IMR-90 (cell line): ENCODE results near the gene MRGPRD. TPM values are rescaled to one million over a fixed set of nuclear protein-coding genes. Genes with fewer than 3 reads are reported as not detected.

Experiments used
- ATAC-seq: fragments of 200-7000 bp; cut with Tn5 transposase; 2 replicates; pipeline ENCODE4 v1.9.1; 2020; ENCODE audit warnings: low read depth, mild to moderate bottlenecking, moderate library complexity
- BruUV-seq: library from RNA; stranded (reverse); fragments of 400-500 nt; replicated peaks from 2 replicates; lab custom pipeline; 2021; lab: Mats Ljungman, UMichigan
- CTCF ChIA-PET: fragments of 300-600 bp; formaldehyde crosslinking; extraction: SDS; loops from one replicate; lab custom pipeline; 2021; ENCODE audit warnings: antibody characterized with exemption; lab: Yijun Ruan, JAX
- POLR2A ChIA-PET: fragments of 300-600 bp; sonication (Branson Sonifier 250); formaldehyde crosslinking; loops from one replicate; lab custom pipeline; 2022; ENCODE audit warnings: antibody characterized with exemption; ENCODE audit not compliant: unreplicated experiment; lab: Charles Lee
- DNase-seq: peaks from one replicate; pipeline ENCODE4 v3.0.0; 2013
- H2AFZ ChIP-seq: replicated peaks from 2 replicates; pipeline ENCODE3; 2013; ENCODE audit warnings: low read length, mild to moderate bottlenecking; ENCODE audit not compliant: poor library complexity
- H2AK5ac ChIP-seq: 2 replicates; pipeline ENCODE4 v1.6.1; 2013; ENCODE audit warnings: low read depth, low read length, inconsistent platforms
- H2AK9ac ChIP-seq: replicated peaks from 2 replicates; pipeline ENCODE3; 2013; ENCODE audit warnings: mild to moderate bottlenecking, low read depth, low read length, moderate library complexity; ENCODE audit not compliant: poor library complexity
- H2BK120ac ChIP-seq: 2 replicates; pipeline ENCODE4 v1.6.1; 2013; ENCODE audit warnings: low read depth, low read length, inconsistent platforms
- H2BK15ac ChIP-seq: 3 replicates; pipeline ENCODE4 v1.6.1; 2013; ENCODE audit warnings: low read depth, low read length, inconsistent platforms
- H2BK20ac ChIP-seq: 2 replicates; pipeline ENCODE4 v1.6.1; 2013; ENCODE audit warnings: low read depth, mild to moderate bottlenecking, inconsistent platforms, low read length, moderate library complexity
- H2BK5ac ChIP-seq: 2 replicates; pipeline ENCODE4 v1.6.1; 2013; ENCODE audit warnings: mild to moderate bottlenecking, low read depth, low read length, inconsistent platforms; ENCODE audit not compliant: poor library complexity, severe bottlenecking
- H3K14ac ChIP-seq: replicated peaks from 2 replicates; pipeline ENCODE4 v1.6.1; 2013; ENCODE audit warnings: low read depth, low read length, inconsistent platforms
- H3K18ac ChIP-seq: 2 replicates; pipeline ENCODE4 v1.6.1; 2013; ENCODE audit warnings: low read depth, low read length, control low read depth
- H3K23ac ChIP-seq: 2 replicates; pipeline ENCODE4 v1.6.1; 2013; ENCODE audit warnings: low read depth, low read length, inconsistent platforms
- H3K27ac ChIP-seq: 2 replicates; pipeline ENCODE4 v1.5.1; 2013; ENCODE audit warnings: mild to moderate bottlenecking, control low read depth, low read length; ENCODE audit not compliant: insufficient read depth
- H3K27me3 ChIP-seq: 2 replicates; pipeline ENCODE4 v1.6.1; 2013; ENCODE audit warnings: low read length; ENCODE audit not compliant: control insufficient read depth, insufficient read depth
- H3K36me3 ChIP-seq: 2 replicates; pipeline ENCODE4 v1.6.1; 2013; ENCODE audit warnings: low read length, mixed read lengths; ENCODE audit not compliant: control insufficient read depth, insufficient read depth
- H3K4ac ChIP-seq: 2 replicates; pipeline ENCODE4 v1.6.1; 2013; ENCODE audit warnings: low read depth, low read length, inconsistent platforms
- H3K4me1 ChIP-seq: 2 replicates; pipeline ENCODE4 v1.6.1; 2013; ENCODE audit warnings: low read length, mixed read lengths; ENCODE audit not compliant: control insufficient read depth, insufficient read depth
- H3K4me2 ChIP-seq: 2 replicates; pipeline ENCODE4 v1.6.1; 2013; ENCODE audit warnings: low read depth, mild to moderate bottlenecking, control low read depth, low read length, moderate library complexity
- H3K4me3 ChIP-seq: 2 replicates; pipeline ENCODE4 v1.5.1; 2013; ENCODE audit warnings: low read depth, mild to moderate bottlenecking, control low read depth, low read length, moderate library complexity; ENCODE audit not compliant: insufficient read depth
- H3K56ac ChIP-seq: 2 replicates; pipeline ENCODE4 v1.6.1; 2013; ENCODE audit warnings: low read length, inconsistent platforms; ENCODE audit not compliant: insufficient read depth; ENCODE audit errors: extremely low read depth
- H3K79me1 ChIP-seq, 2 experiments: 2 replicates each; pipeline ENCODE4 v1.6.1; 2013; ENCODE audit warnings: low read length in 2 of 2, inconsistent platforms in 1 of 2, low read depth in 1 of 2
- H3K9ac ChIP-seq: 2 replicates; pipeline ENCODE4 v1.6.1; 2013; ENCODE audit warnings: low read depth, low read length, control low read depth
- H3K9me1 ChIP-seq: 2 replicates; pipeline ENCODE4 v1.6.1; 2013; ENCODE audit warnings: low read length, inconsistent platforms; ENCODE audit not compliant: insufficient read depth
- H3K9me3 ChIP-seq: 2 replicates; pipeline ENCODE4 v1.6.1; 2013; ENCODE audit warnings: low read length; ENCODE audit not compliant: control insufficient read depth, insufficient read depth
- H4K20me1 ChIP-seq: 2 replicates; pipeline ENCODE4 v1.6.1; 2013; ENCODE audit warnings: low read length, inconsistent platforms; ENCODE audit not compliant: insufficient read depth
- H4K5ac ChIP-seq: 2 replicates; pipeline ENCODE4 v1.6.1; 2013; ENCODE audit warnings: mild to moderate bottlenecking, low read depth, low read length, control low read depth
- H4K8ac ChIP-seq, 2 experiments: 2 replicates each; pipeline ENCODE4 v1.6.1; 2013; ENCODE audit warnings: low read depth in 2 of 2, low read length in 2 of 2, control low read depth in 1 of 2, inconsistent platforms in 1 of 2
- H4K91ac ChIP-seq: 2 replicates; pipeline ENCODE4 v1.6.1; 2013; ENCODE audit warnings: low read depth, low read length, inconsistent platforms; ENCODE audit not compliant: insufficient read depth
- CEBPB ChIP-seq: IDR thresholded peaks from 2 replicates; pipeline ENCODE4 v1.6.1; 2012; ENCODE audit warnings: low read depth, low read length, improper control_type of control experiment
- FOS ChIP-seq: fragments of 150-350 bp; IDR thresholded peaks from 2 replicates; pipeline ENCODE4 v1.6.1; 2016; ENCODE audit warnings: low read depth, low read length
- MXI1 ChIP-seq: IDR thresholded peaks from 2 replicates; pipeline ENCODE4 v1.6.1; 2012; ENCODE audit warnings: low read depth, mild to moderate bottlenecking, low read length, moderate library complexity, borderline replicate concordance
- RCOR1 ChIP-seq: IDR thresholded peaks from 2 replicates; pipeline ENCODE4 v1.6.1; 2012; ENCODE audit warnings: mild to moderate bottlenecking, low read length, improper control_type of control experiment; ENCODE audit not compliant: insufficient replicate concordance
- WGBS, 2 experiments: methylation state at CpG; one replicate each; pipeline versions ENCODE4 v1.1.5 to v1.1.7; 2013; ENCODE audit warnings: missing lambda C conversion rate in 2 of 2; ENCODE audit not compliant: insufficient read length in 1 of 2; ENCODE audit errors: extremely low coverage in 2 of 2; 5-methylcytosine and 5-hydroxymethylcytosine counted together
- dilution Hi-C: fragments of 300-500 bp; cut with HindIII; formaldehyde crosslinking; loops from one replicate; pipeline ENCODE4 v1.14.3; 2018; ENCODE audit warnings: low sequenced_read_pairs; ENCODE audit not compliant: unreplicated experiment
- in situ Hi-C: fragments of 300-500 bp; cut with MboI; formaldehyde crosslinking; loops from 3 replicates; pipeline ENCODE4 v1.14.3; 2019; ENCODE audit warnings: low sequenced_read_pairs, inconsistent platforms, mixed read lengths
- intact Hi-C: fragments of 100-400 bp; cut with micrococcal nuclease; formaldehyde crosslinking; loops from 2 replicates; pipeline ENCODE4 v1.10.0; 2022
- polyA plus RNA-seq, 3 experiments: library from polyadenylated mRNA; depleted of rRNA; stranded (reverse); fragments of >200 nt; gene quantifications; 2 replicates each; pipeline ENCODE4 v1.2.3, GENCODE V29; 2012; ENCODE audit warnings: low replicate concordance in 1 of 3
- total RNA-seq: library from RNA; depleted of rRNA; stranded (reverse); fragments of >200 nt; gene quantifications from 2 replicates; pipeline ENCODE4 v1.2.3, GENCODE V29; 2012
- TF ChIP-seq, protein P1 (sequence below): conservative IDR thresholded peaks from 2 replicates; pipeline ENCODE4 v1.5.1; 2012; ENCODE audit warnings: mild to moderate bottlenecking, low read depth, low read length, improper control_type of control experiment

The MRGPRD gene
- total and polyA plus RNA-seq, 2 of the 4 experiments (the other 2 are of a cell fraction): not detected

DNA sequence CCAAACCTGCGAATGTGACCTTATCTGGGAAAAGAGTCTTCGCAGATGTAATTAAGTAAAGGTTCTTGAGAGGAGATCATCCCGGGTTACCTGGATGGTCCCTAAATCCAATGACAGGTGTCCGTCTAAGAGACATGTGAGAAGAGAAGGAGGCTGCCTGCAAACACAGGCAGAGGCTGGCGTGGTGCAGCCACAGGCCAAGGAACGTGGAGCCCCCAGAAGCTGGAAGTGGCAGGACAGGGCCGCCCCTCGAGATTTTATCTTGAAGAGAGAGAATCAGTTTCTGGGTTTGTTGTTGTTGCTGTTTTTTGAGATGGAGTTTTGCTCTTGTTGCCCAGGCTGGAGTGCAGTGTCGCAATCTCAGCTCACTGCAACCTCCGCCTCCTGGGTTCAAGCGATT, 33.6 kb downstream of the MRGPRD start:
- POLR2A ChIA-PET: no interaction called here
- intact Hi-C loops: no loop called here
- 63% methylated on average over 5 of the region's 11 CpGs; no CpG with 5 or more reads in 1 of the 2 experiments for WGBS, 2 experiments

More for the DNA sequence above, 33.6 kb downstream of the MRGPRD start:
- no peaks in the 10 kb centered on the region for H3K9me3 ChIP-seq
- H4K91ac ChIP-seq: no peak overlapping the region
- H3K4me2 ChIP-seq: no peak overlapping the region
- no TSS peak for BruUV-seq
- H3K56ac ChIP-seq: no peak overlapping the region
- DNase-seq (no peak), ATAC-seq (no peak)
- no peak overlapping the region for H2BK15ac ChIP-seq
- H3K18ac ChIP-seq: no peak overlapping the region
- no peaks in the 10 kb centered on the region; the same call in 1 of the 2 replicates for H3K27me3 ChIP-seq
- no peak overlapping the region for H2BK5ac ChIP-seq
- no peak overlapping the region for H3K9ac ChIP-seq
- peaks cover 14% of the 10 kb centered on the region for H3K4me1 ChIP-seq
- no peak overlapping the region for H3K4ac ChIP-seq
- H4K20me1 ChIP-seq: no peaks in the 10 kb centered on the region
- CTCF ChIA-PET: interaction anchor here (1.0 kb wide), 1 partner anchor 61 kb away, joined by 3 read pairs; no protein-coding TSS in a partner anchor
- H4K5ac ChIP-seq: no peak overlapping the region
- H3K36me3 ChIP-seq: no peaks in the 10 kb centered on the region
- TF ChIP-seq, protein P1, sequence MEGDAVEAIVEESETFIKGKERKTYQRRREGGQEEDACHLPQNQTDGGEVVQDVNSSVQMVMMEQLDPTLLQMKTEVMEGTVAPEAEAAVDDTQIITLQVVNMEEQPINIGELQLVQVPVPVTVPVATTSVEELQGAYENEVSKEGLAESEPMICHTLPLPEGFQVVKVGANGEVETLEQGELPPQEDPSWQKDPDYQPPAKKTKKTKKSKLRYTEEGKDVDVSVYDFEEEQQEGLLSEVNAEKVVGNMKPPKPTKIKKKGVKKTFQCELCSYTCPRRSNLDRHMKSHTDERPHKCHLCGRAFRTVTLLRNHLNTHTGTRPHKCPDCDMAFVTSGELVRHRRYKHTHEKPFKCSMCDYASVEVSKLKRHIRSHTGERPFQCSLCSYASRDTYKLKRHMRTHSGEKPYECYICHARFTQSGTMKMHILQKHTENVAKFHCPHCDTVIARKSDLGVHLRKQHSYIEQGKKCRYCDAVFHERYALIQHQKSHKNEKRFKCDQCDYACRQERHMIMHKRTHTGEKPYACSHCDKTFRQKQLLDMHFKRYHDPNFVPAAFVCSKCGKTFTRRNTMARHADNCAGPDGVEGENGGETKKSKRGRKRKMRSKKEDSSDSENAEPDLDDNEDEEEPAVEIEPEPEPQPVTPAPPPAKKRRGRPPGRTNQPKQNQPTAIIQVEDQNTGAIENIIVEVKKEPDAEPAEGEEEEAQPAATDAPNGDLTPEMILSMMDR: no peak
- TF ChIP-seq FOS (no peak), RCOR1 (no peak), CEBPB (0 out of 2 replicates have a peak, but pooled peaks have one; percentile 17), MXI1 (no peak)
- H3K79me1 ChIP-seq: no peaks in the 10 kb centered on the region
- H2BK120ac ChIP-seq: no peak overlapping the region
- no peak overlapping the region for H2AK5ac ChIP-seq
- no peak overlapping the region for H2AFZ ChIP-seq
- no peak overlapping the region for H3K23ac ChIP-seq
- H3K27ac ChIP-seq: no peak overlapping the region
- no peak overlapping the region for H4K8ac ChIP-seq
- no peak overlapping the region for H2BK20ac ChIP-seq
- in situ Hi-C loops (loop anchor here (25.0 kb wide), 1 partner anchor 715 kb away; no protein-coding TSS in a partner anchor), dilution Hi-C loops (no loop called here)
- no peaks in the 10 kb centered on the region; the same call in 1 of the 2 replicates for H3K9me1 ChIP-seq
- H3K4me3 ChIP-seq: no peak overlapping the region
- no peak overlapping the region for H2AK9ac ChIP-seq
- no peak overlapping the region for H3K14ac ChIP-seq
